ENCODE results near the gene NUTM2G. TPM values are rescaled to one million over a fixed set of nuclear protein-coding genes. Genes with fewer than 3 reads are reported as not detected.
A peak's percentile ranks its signal among the peaks of the same experiment; 100 is the strongest.
"Not testable (repeated sequence)": the region's sequence is repeated elsewhere in the genome, so short reads cannot be mapped to it uniquely, and the experiment has no call there.

The NUTM2G gene
- total RNA-seq, 1 experiment from 2014 or later = not detected

DNA sequence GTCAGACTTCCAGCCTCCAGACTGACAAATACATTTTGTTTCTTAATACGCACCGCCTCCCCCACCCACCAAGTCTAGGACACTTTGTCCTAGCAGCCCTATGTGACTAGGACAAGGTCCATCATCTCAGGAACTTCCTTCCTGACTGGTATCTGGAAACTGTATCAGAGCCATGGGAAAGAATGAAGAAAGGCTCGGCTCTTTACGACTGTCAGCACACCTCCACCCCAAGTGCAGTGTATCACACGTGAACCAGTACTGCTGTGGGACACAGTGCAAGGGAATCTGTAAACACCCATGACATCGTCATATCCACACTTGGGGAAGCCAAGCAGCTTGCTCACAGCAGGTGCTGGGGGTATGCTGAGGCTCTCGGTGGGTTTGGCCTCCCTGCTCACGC lies 13.0 kb downstream of the NUTM2G start:
- not testable (repeated sequence) for DNase-seq (ENCODE audit: low read depth)

DNA sequence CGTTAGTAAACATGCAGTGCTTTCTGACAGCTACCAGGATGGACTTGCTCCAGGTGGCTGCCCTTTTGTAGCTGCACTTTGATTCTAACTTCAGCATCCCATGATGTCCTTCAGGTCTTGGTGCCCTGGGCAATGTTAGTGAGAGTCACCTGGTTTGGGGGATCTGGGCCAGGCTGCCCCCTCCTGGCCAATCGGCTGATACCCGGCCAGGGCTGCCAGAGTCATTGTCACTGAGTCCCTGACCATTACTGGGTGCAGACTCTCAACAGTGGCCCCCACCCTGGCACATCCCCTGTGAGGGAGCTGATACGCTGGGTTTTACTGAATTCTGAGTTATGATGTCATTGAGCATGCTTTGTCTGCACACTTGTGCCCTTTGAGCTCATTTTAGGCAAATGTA lies 13.5 kb downstream of the NUTM2G start:
- not testable (repeated sequence) for DNase-seq (ENCODE audit: low read depth)

DNA sequence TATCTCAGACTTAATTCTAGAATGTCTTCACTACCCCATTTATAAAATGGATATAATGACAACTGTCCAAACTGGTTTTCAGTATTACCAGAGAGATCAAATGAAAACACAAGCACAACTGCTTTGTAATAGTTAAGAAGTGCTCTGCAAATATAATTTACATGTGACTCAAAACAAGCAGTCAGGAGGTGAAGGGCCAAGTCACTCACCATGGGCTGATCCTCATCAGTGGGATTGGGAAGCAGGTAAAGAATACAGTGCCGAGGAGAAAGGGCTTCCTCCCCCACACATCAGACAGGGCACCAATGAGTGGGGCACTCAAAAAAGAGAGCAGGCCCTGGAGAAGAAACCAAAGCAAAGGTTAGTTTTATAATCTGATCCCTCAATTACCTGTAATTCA lies 20.7 kb downstream of the NUTM2G start:
- not testable (repeated sequence) for DNase-seq (ENCODE audit: low read depth)

DNA sequence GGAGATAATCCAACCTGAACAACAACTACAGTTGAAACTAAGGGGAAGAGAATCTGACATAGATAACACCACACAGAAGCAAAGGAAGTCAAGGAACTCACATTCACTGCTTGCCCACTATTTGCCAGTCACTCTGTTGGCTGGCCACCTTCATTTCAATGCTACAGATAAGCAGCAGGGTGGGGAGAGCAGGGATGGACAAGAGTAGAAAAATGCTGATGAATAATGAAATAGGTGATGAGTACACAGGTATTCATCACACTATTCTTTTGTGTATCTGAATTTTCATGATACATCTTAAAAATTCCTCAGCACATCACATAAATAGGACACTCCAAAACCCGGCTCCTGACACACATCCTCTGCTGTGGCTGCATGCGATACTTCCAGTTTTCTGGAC lies 21.9 kb downstream of the NUTM2G start:
- not testable (repeated sequence) for DNase-seq (ENCODE audit: low read depth)

DNA sequence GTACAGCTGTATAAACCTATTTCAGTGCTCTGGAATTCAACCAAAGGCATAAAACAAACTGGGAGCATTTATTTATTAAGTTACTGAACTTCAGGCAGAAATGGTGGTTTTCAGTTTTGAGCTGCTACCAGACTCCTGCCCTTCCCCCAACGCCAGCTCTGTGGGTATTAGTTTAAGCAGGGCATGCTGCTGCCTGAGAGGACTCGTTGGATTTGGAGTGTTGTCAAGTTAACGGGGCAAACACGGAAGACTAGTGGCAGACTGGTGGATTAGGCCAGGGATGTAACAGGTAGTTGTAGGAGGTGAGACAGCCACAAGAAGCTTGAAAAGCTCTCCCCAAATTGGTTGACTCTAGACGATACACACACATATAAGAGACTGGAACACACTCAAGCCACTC lies 38.9 kb downstream of the NUTM2G start:
- peak; percentile 3 for DNase-seq (ENCODE audit: low read depth)

DNA sequence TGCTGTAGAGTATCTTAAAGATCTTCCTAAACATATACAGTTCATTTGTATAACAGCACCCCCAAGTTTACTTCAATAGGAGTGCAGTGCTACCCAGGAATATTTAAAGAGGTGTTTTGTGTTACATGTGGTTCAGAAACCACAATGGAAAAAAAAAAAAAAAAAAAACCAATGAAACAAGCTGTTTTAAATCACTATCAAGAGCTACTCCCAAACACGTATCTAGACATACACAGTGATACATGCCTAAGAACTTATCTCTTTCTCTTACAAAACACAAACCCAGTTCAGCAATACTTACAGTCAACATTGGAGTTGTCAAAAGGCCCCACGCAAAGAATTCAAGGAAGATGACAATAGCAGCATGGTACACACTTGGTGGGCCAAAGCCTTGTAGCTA lies 43.9 kb downstream of the NUTM2G start:
- not testable (repeated sequence) for DNase-seq (ENCODE audit: low read depth)

DNA sequence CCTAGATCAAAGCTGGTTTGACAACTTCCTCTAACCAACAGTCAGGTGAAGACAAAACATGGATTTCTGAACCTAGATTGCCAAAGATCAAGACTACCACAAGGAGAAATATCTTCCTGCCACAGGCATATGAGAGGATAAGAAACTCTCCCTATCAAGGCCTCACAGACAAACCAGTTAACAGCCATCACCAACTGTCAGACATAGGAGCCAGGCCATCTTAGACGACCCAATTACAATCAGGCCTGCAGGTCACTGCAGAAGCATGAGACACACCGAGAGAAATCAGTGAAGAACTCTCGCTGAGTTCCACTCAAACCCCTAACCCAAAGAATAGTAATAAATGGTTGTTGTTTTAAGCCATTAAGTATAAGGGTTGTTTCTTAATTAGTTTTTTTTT lies 45.4 kb downstream of the NUTM2G start:
- not testable (repeated sequence) for DNase-seq (ENCODE audit: low read depth)

DNA sequence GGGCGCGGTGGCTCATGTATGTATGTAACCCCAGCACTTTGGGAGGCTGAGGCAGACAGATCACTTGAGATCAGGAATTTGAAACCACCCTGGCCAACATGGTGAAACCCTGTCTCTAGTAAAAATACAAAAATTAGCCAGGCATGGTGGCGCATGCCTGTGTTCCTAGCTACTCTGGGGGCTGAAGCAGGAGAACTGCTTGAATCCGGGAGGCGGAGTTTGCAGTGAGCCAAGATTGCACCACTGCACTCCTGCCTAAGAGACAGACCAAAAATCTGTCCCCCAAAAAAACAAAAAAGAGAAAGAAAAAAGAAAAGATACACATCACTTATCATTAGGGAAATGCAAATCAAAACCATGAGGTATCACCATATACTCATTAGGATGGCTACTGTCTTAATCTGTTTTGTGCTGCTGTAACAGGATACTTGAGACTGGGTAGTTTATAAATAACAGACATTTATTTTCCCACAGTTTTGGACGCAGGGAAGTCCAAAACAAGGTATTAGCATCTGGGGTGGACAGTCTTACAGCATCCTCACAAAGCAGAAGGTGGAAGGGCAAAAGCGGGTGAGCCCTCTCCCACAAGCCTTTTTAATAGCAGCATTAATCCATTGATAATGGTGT lies 55.0 kb downstream of the NUTM2G start:
- not testable (repeated sequence) for DNase-seq (ENCODE audit: low read depth)

DNA sequence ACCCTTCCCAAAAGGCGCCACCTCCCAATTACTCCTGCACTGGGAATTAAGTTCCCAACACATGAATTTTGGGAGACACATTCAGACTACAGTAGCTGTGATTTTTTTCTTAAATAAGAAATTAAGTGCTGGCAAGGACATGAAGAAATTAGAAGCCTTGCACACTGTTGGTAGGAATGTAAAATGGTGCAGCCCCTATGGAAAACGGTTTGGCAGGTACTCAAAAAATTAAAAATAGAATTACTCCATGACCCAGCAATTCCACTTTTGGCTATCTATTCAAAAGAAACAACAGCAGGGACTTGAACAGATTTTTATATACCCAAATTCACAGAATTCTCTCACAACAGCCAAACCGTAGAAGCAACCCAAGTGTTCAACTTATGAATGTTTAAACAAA lies 55.5 kb downstream of the NUTM2G start:
- not testable (repeated sequence) for DNase-seq (ENCODE audit: low read depth)

DNA sequence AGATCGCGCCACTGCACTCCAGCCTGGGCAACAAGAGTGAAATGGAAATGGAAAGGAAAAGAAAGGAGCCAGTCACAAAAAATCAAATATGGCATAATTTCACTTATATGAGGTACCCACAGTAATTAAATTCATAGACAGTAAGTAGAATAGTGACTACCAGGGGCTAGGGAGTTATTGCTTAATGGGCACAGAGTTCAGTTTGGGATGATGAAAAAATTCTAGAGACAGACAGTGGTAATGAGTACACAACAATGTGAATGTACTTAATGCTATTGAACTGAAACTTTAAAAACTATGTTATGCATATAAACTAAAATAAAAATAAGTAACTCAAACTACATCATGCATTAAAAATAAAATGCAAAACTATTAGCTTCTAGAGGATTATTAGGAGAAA lies 56.2 kb downstream of the NUTM2G start:
- DNase-seq (ENCODE audit: low read depth) = not testable (repeated sequence)

Other genes with a start within 250 kb of the NUTM2G start
- gene ZNF510, start 150.8 kb upstream of the NUTM2G start, total RNA-seq (2014; rRNA removed) = 16.0 and 17.9 TPM in 2 replicates
- gene ZNF782, start 74.3 kb upstream of the NUTM2G start, total RNA-seq (2014; rRNA removed) = 4.2 and 4.4 TPM in 2 replicates
- gene CTSV, start 110.3 kb downstream of the NUTM2G start, total RNA-seq (2014; rRNA removed) = 8.1 and 12.2 TPM in 2 replicates